ENCODE data around the gene DBT.
"Not testable (repeated sequence)": the region's sequence is repeated elsewhere in the genome, so short reads cannot be mapped to it uniquely, and the experiment has no call there.

DBT gene

DNA sequence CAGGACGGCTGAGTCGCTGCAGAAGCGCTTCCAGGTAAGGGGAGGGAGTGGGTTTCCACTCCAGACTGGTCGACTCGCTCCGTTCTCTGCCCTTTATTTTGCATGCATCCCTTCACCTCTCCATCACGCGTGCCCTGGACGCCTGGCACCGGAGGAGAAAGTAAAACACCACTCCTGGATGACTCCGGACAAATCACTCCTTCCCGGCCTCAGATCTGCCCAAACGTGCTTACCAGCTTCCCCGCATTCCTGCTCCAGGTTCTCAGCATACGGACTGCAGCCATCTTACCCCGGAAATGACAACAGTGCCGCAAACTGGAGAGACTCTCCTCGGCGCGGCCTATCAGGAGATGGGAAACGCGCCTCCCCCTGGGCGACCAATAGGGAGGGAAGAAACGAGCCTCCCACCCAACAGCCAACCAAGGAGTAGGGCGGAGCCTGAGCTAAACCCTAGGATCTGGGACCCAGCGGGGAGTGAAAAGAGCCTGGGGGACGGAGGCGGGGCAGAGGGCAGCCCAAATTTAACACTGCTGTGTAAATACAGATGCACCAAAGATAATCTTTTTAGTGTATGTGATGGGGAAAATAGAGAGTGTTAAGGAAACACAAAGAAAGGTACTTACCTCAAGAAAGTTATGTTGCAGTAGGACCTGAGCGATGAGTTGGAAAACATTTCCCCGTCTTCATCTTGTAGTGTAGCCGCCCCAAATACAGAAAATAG, at the start of gene DBT:
DBT (minus strand) TSS at position 298 of the 721 bp plus-strand sequence; CDS start at position 284, 14 bp downstream.
- DNase-seq = peak; percentile 83

DNA sequence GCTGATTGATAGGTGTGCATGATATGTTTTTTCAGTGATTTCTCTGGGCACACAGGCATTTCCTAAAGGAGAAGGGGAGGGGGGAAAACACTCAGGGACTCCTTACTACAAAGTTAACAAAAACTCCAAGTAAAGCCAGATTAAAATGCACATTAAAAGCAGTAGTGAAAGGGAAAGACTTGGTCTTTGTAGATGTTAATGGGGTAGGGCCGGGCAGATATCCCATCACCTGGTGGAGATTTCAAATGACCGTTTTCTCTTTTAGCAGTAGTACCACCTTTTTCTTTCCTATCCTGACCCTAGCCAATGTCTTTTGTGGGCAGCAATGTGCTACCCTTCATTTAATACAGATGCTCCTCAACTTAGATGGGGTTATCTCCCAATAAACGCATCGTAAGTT, 48.9 kb upstream of the DBT start:
- DNase-seq = no peak

- not testable (repeated sequence) for DNase-seq
Measured at GRCh38 chr1:100296997-100297396, 47.4 kb upstream of the DBT start.

DNA sequence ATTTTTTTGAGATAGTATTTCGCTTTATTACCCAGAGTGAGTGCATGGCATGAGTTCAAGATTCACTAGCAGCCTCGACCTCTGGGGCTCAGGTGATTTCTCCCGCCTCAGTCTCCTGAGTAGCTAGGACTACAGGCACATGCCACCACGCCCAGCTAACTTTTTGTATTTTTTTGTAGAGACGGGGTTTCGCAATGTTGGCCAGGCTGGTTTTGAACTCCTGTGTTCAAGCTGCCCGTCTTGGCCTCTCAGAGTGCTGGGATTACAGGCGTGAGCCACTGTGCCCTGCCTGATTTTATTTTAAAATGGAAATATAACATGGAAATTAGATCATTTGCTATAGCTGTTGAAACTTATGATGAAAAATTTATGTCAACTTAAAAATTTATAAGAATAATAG, 46.5 kb upstream of the DBT start:
- DNase-seq = no peak

DNA sequence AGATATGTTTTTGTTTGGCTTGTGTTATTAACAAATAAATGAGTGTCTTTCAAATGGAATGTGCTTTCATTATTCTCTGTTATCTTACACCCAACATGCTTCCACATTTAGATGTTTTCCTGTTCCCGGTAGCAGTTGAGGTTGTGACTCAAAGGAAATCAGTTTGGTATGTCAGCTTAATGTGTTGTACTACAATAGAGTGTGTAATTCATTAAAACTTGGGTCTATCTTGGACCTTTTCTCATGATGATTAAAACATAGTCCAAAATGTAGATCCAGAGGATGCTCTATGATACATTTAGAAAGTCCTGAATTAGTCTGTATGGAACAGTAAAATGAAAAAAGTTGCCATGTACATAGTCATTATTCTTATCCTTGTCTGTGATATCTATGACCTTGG, 43.1 kb upstream of the DBT start:
- no peak for DNase-seq

DNA sequence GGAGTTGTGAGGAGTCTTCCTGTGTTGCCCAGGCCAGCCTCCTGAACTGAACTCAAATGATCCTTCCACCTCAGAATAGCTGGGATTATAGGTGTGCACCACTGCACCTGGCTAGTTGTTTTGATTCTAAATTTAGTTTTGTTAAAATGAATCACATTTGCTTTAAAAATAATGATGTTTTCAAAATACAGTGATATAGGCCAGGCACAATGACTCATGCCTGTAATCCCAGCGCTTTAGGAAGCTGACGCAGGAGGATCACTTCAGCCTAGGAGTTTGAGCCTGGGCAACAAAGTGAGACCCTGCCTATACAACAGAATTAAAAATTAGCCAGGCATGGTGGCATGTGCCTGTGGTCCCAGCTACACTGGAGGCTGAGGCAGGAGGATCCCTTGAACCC, 40.7 kb upstream of the DBT start:
- DNase-seq = no peak

DNA sequence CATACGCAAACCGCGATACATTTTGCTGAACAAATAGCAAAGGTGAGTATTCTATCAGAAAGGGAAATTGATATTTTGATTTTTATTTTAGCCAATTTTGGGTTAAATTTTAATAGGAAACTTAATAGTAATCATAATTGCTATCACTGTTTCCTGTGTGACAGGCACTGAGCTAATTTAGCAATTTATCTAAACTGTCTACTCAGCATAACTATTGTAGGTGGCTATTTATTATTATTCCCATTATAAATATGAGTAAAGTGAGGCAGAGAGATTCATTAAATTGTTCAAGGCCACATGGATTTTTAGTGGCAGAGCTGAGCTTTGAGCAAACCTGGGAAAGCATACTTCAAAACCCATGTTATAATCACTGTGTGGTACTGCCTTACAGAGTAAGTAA, 37.5 kb upstream of the DBT start:
- DNase-seq = no peak

DNA sequence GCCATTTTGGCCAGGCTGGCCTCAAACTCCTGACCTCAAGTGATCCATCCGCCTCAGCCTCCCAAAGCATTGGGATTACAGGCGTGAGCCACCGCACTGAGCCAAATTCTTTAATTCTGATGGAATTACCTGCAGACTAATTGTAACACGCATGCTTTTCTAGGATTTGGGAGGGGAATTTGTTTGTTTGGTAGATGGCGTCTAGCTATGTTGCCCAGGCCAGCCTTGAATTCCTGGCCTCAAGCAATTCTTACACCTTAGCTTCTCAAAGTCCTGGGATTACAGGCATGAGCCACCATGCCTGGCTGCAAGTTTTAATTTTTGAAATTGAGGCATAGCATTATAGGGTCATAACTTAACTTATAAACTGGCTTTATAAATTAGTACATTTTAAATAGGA, 35.0 kb upstream of the DBT start:
- DNase-seq = no peak

GRCh38 chr1:100279954-100280682, 30.5 kb upstream of the DBT start:
- DNase-seq = no peak

- no peak for DNase-seq
Measured at GRCh38 chr1:100279358-100279923, 29.8 kb upstream of the DBT start.

GRCh38 chr1:100277866-100278265, 28.2 kb upstream of the DBT start:
- DNase-seq = no peak

GRCh38 chr1:100268202-100268601, 18.6 kb upstream of the DBT start:
- no peak for DNase-seq

GRCh38 chr1:100267284-100267683, 17.6 kb upstream of the DBT start:
- DNase-seq = no peak

DNA sequence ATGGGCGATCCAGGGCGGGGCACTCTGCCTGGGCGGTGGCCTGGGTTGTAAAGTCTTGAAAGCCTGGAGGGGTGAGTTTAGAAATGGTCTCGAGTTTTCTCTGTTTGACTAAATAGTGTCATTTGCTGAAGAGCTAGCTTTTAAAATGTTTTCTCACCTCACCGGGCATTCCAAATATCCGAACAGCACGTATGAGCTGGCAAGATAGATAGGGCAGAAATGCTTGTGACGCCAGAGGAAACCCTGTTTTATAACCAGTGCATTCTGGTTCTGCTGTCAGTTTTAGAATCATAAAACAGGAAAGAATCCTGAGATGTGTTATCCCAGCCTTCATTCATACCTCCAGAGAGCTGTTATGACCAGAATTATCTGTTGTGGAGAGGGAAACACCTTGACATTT, 17.1 kb upstream of the DBT start:
- DNase-seq = no peak

DNA sequence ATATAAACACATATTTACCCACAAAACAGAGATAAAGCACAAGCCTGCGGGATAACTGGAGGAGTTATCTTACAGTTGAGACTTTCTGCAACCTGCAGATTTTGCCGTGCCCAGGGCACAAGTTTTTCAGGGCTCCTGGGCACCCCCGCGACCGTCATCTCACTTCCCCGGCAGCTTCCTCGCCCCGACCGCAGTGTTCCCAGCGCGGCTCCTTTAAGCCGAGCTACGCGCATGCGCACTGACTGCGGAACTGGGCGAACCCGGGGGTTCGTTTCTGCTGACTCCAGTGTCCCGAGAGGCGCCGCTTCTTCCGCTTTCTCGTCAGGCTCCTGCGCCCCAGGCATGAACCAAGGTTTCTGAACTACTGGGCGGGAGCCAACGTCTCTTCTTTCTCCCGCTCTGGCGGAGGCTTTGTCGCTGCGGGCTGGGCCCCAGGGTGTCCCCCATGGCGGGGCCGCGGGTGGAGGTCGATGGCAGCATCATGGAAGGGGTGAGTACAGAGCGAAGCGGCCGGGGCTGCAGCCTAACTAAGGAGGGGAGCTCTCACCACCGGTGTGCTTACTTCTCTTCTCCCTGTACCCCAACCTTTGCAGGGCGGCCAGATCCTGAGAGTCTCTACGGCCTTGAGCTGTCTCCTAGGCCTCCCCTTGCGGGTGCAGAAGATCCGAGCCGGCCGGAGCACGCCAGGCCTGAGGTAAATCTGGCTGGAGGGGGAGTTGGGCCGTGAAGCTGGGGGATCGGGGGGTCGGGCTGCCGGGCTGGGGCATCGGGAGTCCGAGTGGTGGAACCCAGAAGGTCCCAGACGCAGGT, 16.5 kb upstream of the DBT start, which contains the start of gene RTCA:
RTCA (plus strand) TSS at position 286 of the 810 bp plus-strand sequence; CDS start at position 446, 160 bp downstream.
- peak; percentile 94 for DNase-seq

- no peak for DNase-seq
Measured at GRCh38 chr1:100265562-100265930, 15.9 kb upstream of the DBT start.

- not testable (repeated sequence) for DNase-seq
Measured at GRCh38 chr1:100264081-100264480, 14.4 kb upstream of the DBT start.

GRCh38 chr1:100261686-100262085, 12.1 kb upstream of the DBT start:
- DNase-seq = no peak

- DNase-seq = not testable (repeated sequence)
Measured at GRCh38 chr1:100258427-100258826, 8.8 kb upstream of the DBT start.

DNA sequence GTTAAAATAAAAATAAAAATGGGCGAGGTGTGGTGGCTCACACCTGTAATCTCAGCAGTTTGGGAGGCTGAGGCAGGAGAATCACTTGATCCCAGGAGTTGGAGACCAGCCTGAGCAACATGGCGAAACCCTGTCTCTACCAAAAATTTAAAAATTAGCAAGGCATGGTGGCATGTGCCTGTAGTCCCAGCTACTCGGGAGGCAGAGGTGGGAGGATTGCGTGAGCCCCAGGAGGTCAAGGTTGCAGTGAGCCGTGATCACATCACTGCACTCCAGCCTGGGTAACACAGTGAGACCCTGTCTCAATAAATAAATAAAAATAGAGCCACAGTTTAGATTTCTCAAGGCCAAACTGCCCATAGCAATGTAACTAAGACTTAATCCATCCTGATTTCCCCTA, 6.6 kb upstream of the DBT start:
- DNase-seq = not testable (repeated sequence)

GRCh38 chr1:100253552-100253951, 3.9 kb upstream of the DBT start:
- DNase-seq = no peak

GRCh38 chr1:100252901-100253300, 3.3 kb upstream of the DBT start:
- no peak for DNase-seq

GRCh38 chr1:100250807-100251206, 1.2 kb upstream of the DBT start:
- no peak for DNase-seq

Data from stimulated activated CD4-positive, alpha-beta T cell treated with anti-CD3 and anti-CD28 coated beads, Interleukin-12 subunit alpha, Interleukin-12 subunit beta, amount 100 ng/mL, for 4 hours (primary cell).